GM12892 (cell line): ENCODE results near the gene DNAH1.

Experiments used
- POLR2A ChIP-seq: IDR thresholded peaks from 2 replicates; pipeline ENCODE4 v1.6.1; 2011; ENCODE audit warnings: low read depth, low read length, control low read depth
- POLR2AphosphoS5 ChIP-seq: IDR thresholded peaks from 2 replicates; pipeline ENCODE4 v1.6.1; 2011; ENCODE audit warnings: low read depth, low read length, control low read depth
- TAF1 ChIP-seq: IDR thresholded peaks from 2 replicates; pipeline ENCODE4 v1.6.1; 2011; ENCODE audit warnings: low read depth, mild to moderate bottlenecking, control low read depth, low read length, borderline replicate concordance

- TF ChIP-seq POLR2A (no peak), TAF1 (no peak), POLR2AphosphoS5 (no peak)
Measured at GRCh38 chr3:52407779-52408178, 91.7 kb downstream of the DNAH1 start.
